H9 (cell line): Measurements from ENCODE around the gene DOCK1. TPM values are rescaled to one million over a fixed set of nuclear protein-coding genes. Genes with fewer than 3 reads are reported as not detected.

Experiments used
- DNase-seq: peaks from one replicate; pipeline ENCODE4 v3.0.0-alpha.2; 2017
- H2AFZ ChIP-seq: one replicate; pipeline ENCODE4 v1.6.1; 2013; ENCODE audit warnings: mild to moderate bottlenecking, low read length, control low read depth, moderate library complexity
- H2AK5ac ChIP-seq: 2 replicates; pipeline ENCODE4 v1.6.1; 2013; ENCODE audit warnings: low read length, control low read depth, mixed read lengths; ENCODE audit not compliant: insufficient read length
- H2BK120ac ChIP-seq: one replicate; pipeline ENCODE4 v1.6.1; 2013; ENCODE audit warnings: low read depth, mild to moderate bottlenecking, low read length, control low read depth, inconsistent platforms; ENCODE audit not compliant: poor library complexity, severe bottlenecking
- H2BK12ac ChIP-seq: 2 replicates; pipeline ENCODE4 v1.6.1; 2013; ENCODE audit warnings: low read length, control low read depth, mixed read lengths, low read depth; ENCODE audit not compliant: insufficient read length
- H2BK15ac ChIP-seq: 2 replicates; pipeline ENCODE4 v1.6.1; 2013; ENCODE audit warnings: low read depth, low read length, control low read depth
- H2BK20ac ChIP-seq: one replicate; pipeline ENCODE4 v1.6.1; 2013; ENCODE audit warnings: low read depth, mild to moderate bottlenecking, low read length, control low read depth, inconsistent platforms; ENCODE audit not compliant: poor library complexity, severe bottlenecking
- H2BK5ac ChIP-seq: 2 replicates; pipeline ENCODE4 v1.6.1; 2013; ENCODE audit warnings: low read length, control low read depth, mixed read lengths; ENCODE audit not compliant: insufficient read length
- H3K14ac ChIP-seq: 2 replicates; pipeline ENCODE4 v1.6.1; 2013; ENCODE audit warnings: low read length, control low read depth; ENCODE audit not compliant: insufficient read depth
- H3K18ac ChIP-seq: 2 replicates; pipeline ENCODE4 v1.6.1; 2013; ENCODE audit warnings: low read depth, mild to moderate bottlenecking, mixed read lengths, low read length, control low read depth; ENCODE audit not compliant: insufficient read length
- H3K23ac ChIP-seq: 2 replicates; pipeline ENCODE4 v1.6.1; 2013; ENCODE audit warnings: low read length, control low read depth, mixed read lengths, low read depth; ENCODE audit not compliant: insufficient read length
- H3K23me2 ChIP-seq: 2 replicates; pipeline ENCODE4 v1.6.1; 2013; ENCODE audit warnings: low read depth, mild to moderate bottlenecking, mixed read lengths, low read length, control low read depth; ENCODE audit not compliant: insufficient read length, poor library complexity, severe bottlenecking
- H3K27ac ChIP-seq: 2 replicates; pipeline ENCODE4 v1.5.1; 2013; ENCODE audit warnings: low read length, control low read depth, mixed read lengths, low read depth; ENCODE audit not compliant: insufficient read length
- H3K27me3 ChIP-seq: 2 replicates; pipeline ENCODE4 v1.6.1; 2013; ENCODE audit warnings: low read length, control low read depth, inconsistent platforms; ENCODE audit not compliant: insufficient read depth
- H3K4ac ChIP-seq: 2 replicates; pipeline ENCODE4 v1.6.1; 2013; ENCODE audit warnings: low read depth, mild to moderate bottlenecking, control low read depth, inconsistent platforms, low read length, moderate library complexity
- H3K4me1 ChIP-seq: 2 replicates; pipeline ENCODE4 v1.6.1; 2013; ENCODE audit warnings: low read length, control low read depth, inconsistent platforms; ENCODE audit not compliant: insufficient read depth
- H3K4me2 ChIP-seq: 2 replicates; pipeline ENCODE4 v1.6.1; 2013; ENCODE audit warnings: low read length, control low read depth, mixed read lengths; ENCODE audit not compliant: insufficient read length, insufficient read depth
- H3K56ac ChIP-seq: 2 replicates; pipeline ENCODE4 v1.6.1; 2013; ENCODE audit warnings: low read depth, mild to moderate bottlenecking, mixed read lengths, low read length, control low read depth; ENCODE audit not compliant: insufficient read length
- H3K79me1 ChIP-seq: 2 replicates; pipeline ENCODE4 v1.6.1; 2013; ENCODE audit warnings: low read depth, mild to moderate bottlenecking, moderate library complexity, low read length, control low read depth, inconsistent platforms; ENCODE audit not compliant: insufficient read depth, poor library complexity, severe bottlenecking
- H3K79me2 ChIP-seq: 2 replicates; pipeline ENCODE4 v1.6.1; 2013; ENCODE audit warnings: low read length, control low read depth, inconsistent platforms; ENCODE audit not compliant: insufficient read depth
- H3K9ac ChIP-seq: 2 replicates; pipeline ENCODE4 v1.6.1; 2013; ENCODE audit warnings: low read length, control low read depth, mixed read lengths; ENCODE audit not compliant: insufficient read length; ENCODE audit errors: extremely low read depth
- H3K9me3 ChIP-seq: one replicate; pipeline ENCODE4 v1.6.1; 2013; ENCODE audit warnings: low read depth, low read length, inconsistent platforms; ENCODE audit not compliant: control insufficient read depth
- H3T11ph ChIP-seq: one replicate; pipeline ENCODE4 v1.6.1; 2013; ENCODE audit warnings: mild to moderate bottlenecking, low read length, control low read depth, inconsistent platforms
- H4K20me1 ChIP-seq: one replicate; pipeline ENCODE4 v1.6.1; 2013; ENCODE audit not compliant: control insufficient read depth, insufficient read length, insufficient read depth
- H4K5ac ChIP-seq: 2 replicates; pipeline ENCODE4 v1.6.1; 2013; ENCODE audit warnings: low read depth, mild to moderate bottlenecking, mixed read lengths, low read length, control low read depth; ENCODE audit not compliant: insufficient read length
- H4K8ac ChIP-seq: replicated peaks from 2 replicates; pipeline ENCODE4 v1.6.1; 2013; ENCODE audit warnings: low read length, control low read depth, mixed read lengths, low read depth; ENCODE audit not compliant: insufficient read length
- H4K91ac ChIP-seq: 2 replicates; pipeline ENCODE4 v1.6.1; 2013; ENCODE audit warnings: low read depth, mild to moderate bottlenecking, moderate library complexity, mixed read lengths, low read length, control low read depth; ENCODE audit not compliant: insufficient read length
- H3K27ac Mint-ChIP-seq, 3 experiments: 2 replicates in 2 of 3; 3 replicates in 1 of 3; pipeline ENCODE4 v1.8.0; 2020 to 2021; ENCODE audit warnings: mixed read lengths in 3 of 3, mild to moderate bottlenecking in 1 of 3, moderate library complexity in 1 of 3
- H3K27me3 Mint-ChIP-seq: 2 replicates; pipeline ENCODE4 v1.8.0; 2021; ENCODE audit warnings: low read depth, mild to moderate bottlenecking, moderate library complexity, mixed read lengths
- H3K36me3 Mint-ChIP-seq, 3 experiments: 2 replicates in 2 of 3; 3 replicates in 1 of 3; pipeline ENCODE4 v1.8.0; 2020 to 2021; ENCODE audit warnings: low read depth in 3 of 3, mixed read lengths in 3 of 3; ENCODE audit not compliant: insufficient read depth in 1 of 3
- H3K4me1 Mint-ChIP-seq, 2 experiments: 2 replicates each; pipeline ENCODE4 v1.8.0; 2020; ENCODE audit warnings: mixed read lengths in 2 of 2
- H3K4me3 Mint-ChIP-seq, 2 experiments: 2 replicates in 1 of 2; 3 replicates in 1 of 2; pipeline ENCODE4 v1.8.0; 2020 to 2021; ENCODE audit warnings: mild to moderate bottlenecking in 2 of 2, mixed read lengths in 2 of 2, moderate library complexity in 1 of 2
- H3K9me3 Mint-ChIP-seq, 2 experiments: 2 replicates in 1 of 2; 3 replicates in 1 of 2; pipeline ENCODE4 v1.8.0; 2020; ENCODE audit warnings: mild to moderate bottlenecking in 2 of 2, mixed read lengths in 2 of 2, moderate library complexity in 1 of 2
- WGBS: extraction: QIAGEN DNeasy Blood & Tissue Kit; methylation state at CpG from one replicate; pipeline ENCODE4 v1.1.7; 2013; ENCODE audit warnings: missing lambda C conversion rate, low lambda C conversion rate, mixed read lengths; ENCODE audit not compliant: insufficient read length; ENCODE audit errors: extremely low coverage; 5-methylcytosine and 5-hydroxymethylcytosine counted together
- total RNA-seq: library from RNA; stranded (reverse); gene quantifications from 2 replicates; pipeline ENCODE4 v1.2.1, GENCODE V29; 2021
- TF ChIP-seq, protein P1 (sequence below): fragments of 200-600 bp; sonication (generic); conservative IDR thresholded peaks from 3 replicates; pipeline ENCODE4 v1.8.0; 2021; ENCODE audit warnings: antibody characterized with exemption, mild to moderate bottlenecking

DOCK1 gene
- total RNA-seq, 1 experiment from 2014 or later, result 57.0 TPM

DNA sequence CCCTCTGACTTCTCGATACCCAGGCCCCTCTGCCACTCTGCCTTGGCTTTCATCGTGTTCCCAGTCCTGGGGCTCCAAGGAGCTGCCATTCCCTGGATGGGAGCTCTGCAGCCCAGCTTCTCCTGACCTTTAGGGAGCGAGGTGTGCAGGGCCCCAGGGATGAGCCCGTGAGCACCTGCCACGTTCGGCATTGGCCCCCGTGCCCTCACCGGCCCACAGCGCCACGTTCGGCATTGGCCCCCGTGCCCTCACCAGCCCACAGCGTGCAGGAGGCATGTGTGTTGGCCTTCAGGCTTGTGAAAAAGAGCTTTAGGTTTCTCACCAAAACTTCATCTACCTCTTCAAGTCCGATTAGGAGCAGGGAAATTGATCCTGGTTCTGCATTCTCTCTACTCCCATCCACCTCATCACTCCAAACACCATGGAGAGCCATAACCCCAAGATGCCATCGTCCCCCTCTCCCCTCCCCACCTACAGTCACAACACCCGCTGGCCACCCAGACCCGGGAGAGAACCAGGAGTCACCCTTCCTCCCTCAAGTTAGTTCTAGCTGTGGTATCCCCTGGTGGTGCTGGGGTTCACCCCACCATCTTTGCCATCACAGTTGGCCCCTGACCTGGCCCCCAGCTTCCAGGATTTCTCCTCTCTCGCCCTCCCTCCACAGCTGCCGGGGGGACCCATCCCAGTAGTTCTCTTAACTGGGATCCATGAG is 524.5 kb downstream of the DOCK1 start:
- no peaks in the 10 kb centered on the region for H3K23me2 ChIP-seq
- Mint-ChIP-seq H3K36me3 (peaks cover 40 to 64% (median 56%) of the 10 kb centered on the region in 3 experiments), H3K4me3 (no peak overlapping the region), H3K4me1 (no peaks in the 10 kb centered on the region), H3K9me3 (peaks cover 11 to 19% of the 10 kb centered on the region in 2 experiments; a peak in 4 of 5 replicates), H3K27me3 (peaks cover 2% of the 10 kb centered on the region; the same call in 1 of the 2 replicates), H3K27ac (no peak overlapping the region)
- H2BK20ac ChIP-seq, result no peak overlapping the region
- no peak overlapping the region for H3K9ac ChIP-seq
- H2AFZ ChIP-seq, result no peak overlapping the region
- no CpG with 5 or more reads among the region's 19 CpGs for WGBS
- no peak overlapping the region for H3K14ac ChIP-seq
- H2BK5ac ChIP-seq, result no peak overlapping the region
- no peaks in the 10 kb centered on the region for H3K4me1 ChIP-seq
- H3K56ac ChIP-seq, result no peak overlapping the region
- H3K23ac ChIP-seq, result no peak overlapping the region
- DNase-seq, result no peak
- H3K79me2 ChIP-seq, result no peaks in the 10 kb centered on the region
- H3K18ac ChIP-seq, result no peak overlapping the region
- no peak overlapping the region for H4K5ac ChIP-seq
- H3K4ac ChIP-seq, result no peak overlapping the region
- H2BK120ac ChIP-seq, result no peak overlapping the region
- H3K27me3 ChIP-seq, result no peaks in the 10 kb centered on the region
- H3T11ph ChIP-seq, result no peak overlapping the region
- H2BK15ac ChIP-seq, result no peak overlapping the region
- no peak overlapping the region for H3K4me2 ChIP-seq
- H3K79me1 ChIP-seq, result no peaks in the 10 kb centered on the region
- H4K20me1 ChIP-seq, result no peaks in the 10 kb centered on the region
- no peak overlapping the region for H3K27ac ChIP-seq
- no peak overlapping the region for H4K8ac ChIP-seq
- H2BK12ac ChIP-seq, result no peak overlapping the region
- H3K9me3 ChIP-seq, result no peaks in the 10 kb centered on the region
- H2AK5ac ChIP-seq, result no peak overlapping the region
- H4K91ac ChIP-seq, result no peak overlapping the region
- TF ChIP-seq, protein P1, sequence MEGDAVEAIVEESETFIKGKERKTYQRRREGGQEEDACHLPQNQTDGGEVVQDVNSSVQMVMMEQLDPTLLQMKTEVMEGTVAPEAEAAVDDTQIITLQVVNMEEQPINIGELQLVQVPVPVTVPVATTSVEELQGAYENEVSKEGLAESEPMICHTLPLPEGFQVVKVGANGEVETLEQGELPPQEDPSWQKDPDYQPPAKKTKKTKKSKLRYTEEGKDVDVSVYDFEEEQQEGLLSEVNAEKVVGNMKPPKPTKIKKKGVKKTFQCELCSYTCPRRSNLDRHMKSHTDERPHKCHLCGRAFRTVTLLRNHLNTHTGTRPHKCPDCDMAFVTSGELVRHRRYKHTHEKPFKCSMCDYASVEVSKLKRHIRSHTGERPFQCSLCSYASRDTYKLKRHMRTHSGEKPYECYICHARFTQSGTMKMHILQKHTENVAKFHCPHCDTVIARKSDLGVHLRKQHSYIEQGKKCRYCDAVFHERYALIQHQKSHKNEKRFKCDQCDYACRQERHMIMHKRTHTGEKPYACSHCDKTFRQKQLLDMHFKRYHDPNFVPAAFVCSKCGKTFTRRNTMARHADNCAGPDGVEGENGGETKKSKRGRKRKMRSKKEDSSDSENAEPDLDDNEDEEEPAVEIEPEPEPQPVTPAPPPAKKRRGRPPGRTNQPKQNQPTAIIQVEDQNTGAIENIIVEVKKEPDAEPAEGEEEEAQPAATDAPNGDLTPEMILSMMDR, result no peak
